Left lung (tissue), 10 donors: ENCODE data around the gene NABP1. TPM values are rescaled to one million over a fixed set of nuclear protein-coding genes. Genes with fewer than 3 reads are reported as not detected.

Experiments
- ATAC-seq: fragments of 200-7000 bp; cut with Tn5 transposase; one replicate; pipeline ENCODE4 v1.9.1; 2020; ENCODE audit warnings: moderate library complexity
- DNase-seq, 4 donors: peaks; one replicate each; pipeline ENCODE4 v3.0.0-alpha.2; 2013 to 2020
- H3K27ac ChIP-seq, 2 donors: fragments of 200-600 bp; sonication (generic) in 1 of 2; one replicate each; pipeline versions ENCODE4 v1.5.0 to v1.8.0; 2020 to 2021
- H3K27me3 ChIP-seq, 2 donors: fragments of 200-600 bp; sonication (generic) in 1 of 2; one replicate each; pipeline versions ENCODE4 v1.5.0 to v1.8.0; 2020 to 2021
- H3K36me3 ChIP-seq, 2 donors: fragments of 200-600 bp; sonication (generic) in 1 of 2; one replicate each; pipeline versions ENCODE4 v1.5.0 to v1.8.0; 2020 to 2021
- H3K4me1 ChIP-seq, 2 donors: fragments of 200-600 bp; one replicate each; pipeline ENCODE4 v1.8.0; 2021
- H3K4me3 ChIP-seq, 2 donors: fragments of 200-600 bp; sonication (generic) in 1 of 2; one replicate each; pipeline versions ENCODE4 v1.5.0 to v1.8.0; 2020 to 2021; ENCODE audit warnings: mild to moderate bottlenecking in 1 of 2
- H3K9me3 ChIP-seq, 2 donors: fragments of 200-600 bp; sonication (generic) in 1 of 2; one replicate each; pipeline versions ENCODE4 v1.5.0 to v1.8.0; 2020 to 2021
- CTCF ChIP-seq, 2 donors: fragments of 200-600 bp; sonication (generic) in 1 of 2; IDR thresholded peaks; one replicate each; pipeline versions ENCODE4 v1.5.0 to v1.8.0; 2021; ENCODE audit warnings: antibody characterized with exemption in 2 of 2
- intact Hi-C, 2 donors: fragments of 100-400 bp; cut with DNase I; formaldehyde crosslinking; loops; one replicate each; pipeline versions ENCODE4 v1.11.2 to v1.14.2; 2022
- polyA plus RNA-seq, 6 donors: library from polyadenylated mRNA; unstranded; fragments of 120-200 nt; gene quantifications; one replicate each; pipeline ENCODE4 v1.2.1, GENCODE V29; 2013; ENCODE audit not compliant: insufficient read length in 6 of 6
- total RNA-seq, 2 donors: library from RNA; stranded (reverse); fragmentation: NEBNext Ultra II Directional; extraction: Animal tissue kit (Norgen Biotek cat#: 25700); gene quantifications; one replicate each; pipeline ENCODE4 v1.2.1, GENCODE V29; 2021
- donor health status: DM: no; HTN: yes; CAD: no.
- donor health status: DM: no; HTN: no; CAD: no.

NABP1 gene
- total and polyA plus RNA-seq, 8 donors, result 12.2 to 122 (median 17.0) TPM

GRCh38 chr2:191637182-191638078 lies 40.5 kb upstream of the NABP1 start:
- Histone ChIP-seq H3K27me3 (no peaks in the 10 kb centered on the region), H3K27ac (peak overlapping the region; percentile 73 to 90)

GRCh38 chr2:191638079-191638801 lies 39.7 kb upstream of the NABP1 start:
- Histone ChIP-seq H3K27me3 (no peaks in the 10 kb centered on the region), H3K27ac (peak overlapping the region; percentile 73 to 90), H3K36me3 (no peaks in the 10 kb centered on the region), H3K4me1 (peaks cover 18 to 33% of the 10 kb centered on the region in 2 donors), H3K4me3 (no peak overlapping the region), H3K9me3 (no peaks in the 10 kb centered on the region)
- DNase-seq, result peak in 1 of 4 donors; percentile 47
- peak; percentile 85 for ATAC-seq
- TF ChIP-seq CTCF (IDR thresholded peaks at IDR 0.05), result no peak
- intact Hi-C loops, result no loop called here

More at GRCh38 chr2:191637182-191638078, 40.5 kb upstream of the NABP1 start:
- peaks cover 18 to 33% of the 10 kb centered on the region in 2 donors for H3K4me1 ChIP-seq
- H3K4me3 ChIP-seq, result no peak overlapping the region
- H3K36me3 ChIP-seq, result no peaks in the 10 kb centered on the region
- intact Hi-C loops, result no loop called here
- ATAC-seq (peak; percentile 82), DNase-seq (no peak)
- no peak for TF ChIP-seq CTCF (IDR thresholded peaks at IDR 0.05)
- no peaks in the 10 kb centered on the region for H3K9me3 ChIP-seq

GRCh38 chr2:191638802-191639172 lies 39.1 kb upstream of the NABP1 start:
- ATAC-seq (no peak), DNase-seq (no peak)
- Histone ChIP-seq H3K9me3 (no peaks in the 10 kb centered on the region), H3K27me3 (no peaks in the 10 kb centered on the region), H3K4me1 (peaks cover 18 to 33% of the 10 kb centered on the region in 2 donors), H3K4me3 (no peak overlapping the region), H3K36me3 (no peaks in the 10 kb centered on the region), H3K27ac (peak overlapping the region; percentile 73 to 90)
- intact Hi-C loops, result no loop called here
- TF ChIP-seq CTCF (IDR thresholded peaks at IDR 0.05), result no peak

- ATAC-seq (no peak), DNase-seq (no peak)
- no peak for TF ChIP-seq CTCF (IDR thresholded peaks at IDR 0.05)
- H3K4me1 ChIP-seq, result peaks cover 17 to 36% of the 10 kb centered on the region in 2 donors
- no peaks in the 10 kb centered on the region for H3K27me3 ChIP-seq
- H3K36me3 ChIP-seq, result no peaks in the 10 kb centered on the region
- no peak overlapping the region for H3K27ac ChIP-seq
- intact Hi-C loops, result no loop called here
- no peak overlapping the region for H3K4me3 ChIP-seq
- no peaks in the 10 kb centered on the region for H3K9me3 ChIP-seq
Measured at GRCh38 chr2:191641609-191642008, 36.3 kb upstream of the NABP1 start.

- H3K27ac ChIP-seq, result no peak overlapping the region
- DNase-seq, result no peak
- intact Hi-C loops, result no loop called here
- peaks cover 9 to 30% of the 10 kb centered on the region in 2 donors for H3K4me1 ChIP-seq
- no peak for TF ChIP-seq CTCF (IDR thresholded peaks at IDR 0.05)
- H3K4me3 ChIP-seq, result no peak overlapping the region
- ATAC-seq, result no peak
- H3K36me3 ChIP-seq, result no peaks in the 10 kb centered on the region
- H3K9me3 ChIP-seq, result no peaks in the 10 kb centered on the region
- H3K27me3 ChIP-seq, result no peaks in the 10 kb centered on the region
Measured at GRCh38 chr2:191642541-191642940, 35.4 kb upstream of the NABP1 start.
